Measurements from ENCODE around the gene AK5. TPM values are rescaled to one million over a fixed set of nuclear protein-coding genes. Genes with fewer than 3 reads are reported as not detected.

Gene AK5
- total and polyA plus RNA-seq, 2 of the 13 experiments (the other 11 are each of a cell fraction or from before 2014, with no cell fraction given): not detected

DNA sequence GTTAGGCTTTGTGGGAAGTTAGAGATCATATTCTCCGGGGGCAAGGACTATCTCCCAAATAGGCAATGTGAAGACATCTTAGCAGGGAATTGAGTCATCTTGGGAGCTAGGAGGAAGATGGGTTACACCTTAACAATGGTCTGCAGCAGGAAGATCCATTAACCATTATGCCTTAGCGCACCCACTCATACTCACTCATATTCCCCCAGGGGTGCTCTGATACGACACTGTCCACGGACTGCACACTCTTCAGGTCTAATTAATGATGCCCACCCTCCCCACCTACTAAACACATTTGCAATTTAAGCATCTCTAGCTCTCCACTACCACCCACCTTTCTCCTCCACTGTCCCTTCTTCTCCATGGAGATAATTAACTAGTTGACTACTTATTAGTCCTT, 857 bp upstream of the AK5 start:
- in situ Hi-C loops (cut with HindIII; ENCODE audit: extremely low pct_ligation_motif_present, low pct_unique_long_range_greater_than_20kb) (no loop called here), intact Hi-C loops (cut with micrococcal nuclease; ENCODE audit: unreplicated experiment) (no loop called here)
- H3K4me2 ChIP-seq (ENCODE audit: low read depth, low read length): no peak overlapping the region
- H2AFZ ChIP-seq (ENCODE audit: low read length): no peak overlapping the region
- no peak for ATAC-seq
- POLR2A ChIA-PET: no interaction called here
- no peak overlapping the region for H3K27ac ChIP-seq (ENCODE audit: extremely low read length, insufficient read depth, low read length)
- H3K9ac ChIP-seq (ENCODE audit: insufficient read depth, low read depth, low read length): no peak overlapping the region
- no peaks in the 10 kb centered on the region for H3K79me2 ChIP-seq (ENCODE audit: insufficient read depth, low read length)
- peaks cover 8% of the 10 kb centered on the region for H3K4me1 ChIP-seq (ENCODE audit: insufficient read depth, low read length)
- no peak for DNase-seq (ENCODE audit: low spot score)
- H3K27me3 ChIP-seq (ENCODE audit: control insufficient read depth in 1 of 2, insufficient read depth in 2 of 2, low read length in 2 of 2): peaks cover 7 to 50% of the 10 kb centered on the region in 2 experiments; a peak in 4 of 5 replicates
- no TSS peak for BruUV-seq (replicated peaks)
- H3K36me3 ChIP-seq (replicated peaks in 1 of 2; ENCODE audit: control insufficient read depth in 1 of 2, insufficient read depth in 2 of 2, low read length in 2 of 2): no peaks in the 10 kb centered on the region
- CTCF ChIA-PET (ENCODE audit: low intra/inter-chr PET ratio, low total read pairs): no interaction called here
- H4K20me1 ChIP-seq (ENCODE audit: insufficient read depth, low read length): no peaks in the 10 kb centered on the region
- WGBS (ENCODE audit: low lambda C conversion rate): 27% methylated on average over 4 of the region's 4 CpGs
- H3K9me3 ChIP-seq (ENCODE audit: low read length): no peaks in the 10 kb centered on the region
- no peak for FAIRE-seq
- no peak overlapping the region for H3K4me3 ChIP-seq (replicated peaks in 1 of 3; ENCODE audit: insufficient read depth in 1 of 3, low read depth in 2 of 3, low read length in 3 of 3)
- no peak for TF ChIP-seq WIZ (CRISPR knock-in tag; IDR thresholded peaks at IDR 0.05)
- TF ChIP-seq, protein P1, sequence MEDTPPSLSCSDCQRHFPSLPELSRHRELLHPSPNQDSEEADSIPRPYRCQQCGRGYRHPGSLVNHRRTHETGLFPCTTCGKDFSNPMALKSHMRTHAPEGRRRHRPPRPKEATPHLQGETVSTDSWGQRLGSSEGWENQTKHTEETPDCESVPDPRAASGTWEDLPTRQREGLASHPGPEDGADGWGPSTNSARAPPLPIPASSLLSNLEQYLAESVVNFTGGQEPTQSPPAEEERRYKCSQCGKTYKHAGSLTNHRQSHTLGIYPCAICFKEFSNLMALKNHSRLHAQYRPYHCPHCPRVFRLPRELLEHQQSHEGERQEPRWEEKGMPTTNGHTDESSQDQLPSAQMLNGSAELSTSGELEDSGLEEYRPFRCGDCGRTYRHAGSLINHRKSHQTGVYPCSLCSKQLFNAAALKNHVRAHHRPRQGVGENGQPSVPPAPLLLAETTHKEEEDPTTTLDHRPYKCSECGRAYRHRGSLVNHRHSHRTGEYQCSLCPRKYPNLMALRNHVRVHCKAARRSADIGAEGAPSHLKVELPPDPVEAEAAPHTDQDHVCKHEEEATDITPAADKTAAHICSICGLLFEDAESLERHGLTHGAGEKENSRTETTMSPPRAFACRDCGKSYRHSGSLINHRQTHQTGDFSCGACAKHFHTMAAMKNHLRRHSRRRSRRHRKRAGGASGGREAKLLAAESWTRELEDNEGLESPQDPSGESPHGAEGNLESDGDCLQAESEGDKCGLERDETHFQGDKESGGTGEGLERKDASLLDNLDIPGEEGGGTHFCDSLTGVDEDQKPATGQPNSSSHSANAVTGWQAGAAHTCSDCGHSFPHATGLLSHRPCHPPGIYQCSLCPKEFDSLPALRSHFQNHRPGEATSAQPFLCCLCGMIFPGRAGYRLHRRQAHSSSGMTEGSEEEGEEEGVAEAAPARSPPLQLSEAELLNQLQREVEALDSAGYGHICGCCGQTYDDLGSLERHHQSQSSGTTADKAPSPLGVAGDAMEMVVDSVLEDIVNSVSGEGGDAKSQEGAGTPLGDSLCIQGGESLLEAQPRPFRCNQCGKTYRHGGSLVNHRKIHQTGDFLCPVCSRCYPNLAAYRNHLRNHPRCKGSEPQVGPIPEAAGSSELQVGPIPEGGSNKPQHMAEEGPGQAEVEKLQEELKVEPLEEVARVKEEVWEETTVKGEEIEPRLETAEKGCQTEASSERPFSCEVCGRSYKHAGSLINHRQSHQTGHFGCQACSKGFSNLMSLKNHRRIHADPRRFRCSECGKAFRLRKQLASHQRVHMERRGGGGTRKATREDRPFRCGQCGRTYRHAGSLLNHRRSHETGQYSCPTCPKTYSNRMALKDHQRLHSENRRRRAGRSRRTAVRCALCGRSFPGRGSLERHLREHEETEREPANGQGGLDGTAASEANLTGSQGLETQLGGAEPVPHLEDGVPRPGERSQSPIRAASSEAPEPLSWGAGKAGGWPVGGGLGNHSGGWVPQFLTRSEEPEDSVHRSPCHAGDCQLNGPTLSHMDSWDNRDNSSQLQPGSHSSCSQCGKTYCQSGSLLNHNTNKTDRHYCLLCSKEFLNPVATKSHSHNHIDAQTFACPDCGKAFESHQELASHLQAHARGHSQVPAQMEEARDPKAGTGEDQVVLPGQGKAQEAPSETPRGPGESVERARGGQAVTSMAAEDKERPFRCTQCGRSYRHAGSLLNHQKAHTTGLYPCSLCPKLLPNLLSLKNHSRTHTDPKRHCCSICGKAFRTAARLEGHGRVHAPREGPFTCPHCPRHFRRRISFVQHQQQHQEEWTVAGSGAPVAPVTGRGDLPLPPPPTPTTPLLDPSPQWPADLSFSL (CRISPR knock-in tag; IDR thresholded peaks at IDR 0.05): no peak
- TF ChIP-seq PAX8 (CRISPR knock-in tag; IDR thresholded peaks at IDR 0.05; ENCODE audit: borderline replicate concordance): no peak
- TF ChIP-seq SALL1 (CRISPR knock-in tag; IDR thresholded peaks at IDR 0.05): no peak
- no peak for TF ChIP-seq ZNF615 (CRISPR knock-in tag; IDR thresholded peaks at IDR 0.05; ENCODE audit: borderline replicate concordance)
- TF ChIP-seq ZSCAN30 (CRISPR knock-in tag; IDR thresholded peaks at IDR 0.05): no peak
- TF ChIP-seq GABPA (IDR thresholded peaks at IDR 0.05; ENCODE audit: low read depth, low read length): no peak
- TF ChIP-seq GABPA (CRISPR knock-in tag; IDR thresholded peaks at IDR 0.05; ENCODE audit: low read depth): no peak
- no peak for TF ChIP-seq KMT2A (CRISPR knock-in tag; IDR thresholded peaks at IDR 0.05)
- no peak for TF ChIP-seq DMAP1 (CRISPR knock-in tag; IDR thresholded peaks at IDR 0.05)
- TF ChIP-seq, protein P2, sequence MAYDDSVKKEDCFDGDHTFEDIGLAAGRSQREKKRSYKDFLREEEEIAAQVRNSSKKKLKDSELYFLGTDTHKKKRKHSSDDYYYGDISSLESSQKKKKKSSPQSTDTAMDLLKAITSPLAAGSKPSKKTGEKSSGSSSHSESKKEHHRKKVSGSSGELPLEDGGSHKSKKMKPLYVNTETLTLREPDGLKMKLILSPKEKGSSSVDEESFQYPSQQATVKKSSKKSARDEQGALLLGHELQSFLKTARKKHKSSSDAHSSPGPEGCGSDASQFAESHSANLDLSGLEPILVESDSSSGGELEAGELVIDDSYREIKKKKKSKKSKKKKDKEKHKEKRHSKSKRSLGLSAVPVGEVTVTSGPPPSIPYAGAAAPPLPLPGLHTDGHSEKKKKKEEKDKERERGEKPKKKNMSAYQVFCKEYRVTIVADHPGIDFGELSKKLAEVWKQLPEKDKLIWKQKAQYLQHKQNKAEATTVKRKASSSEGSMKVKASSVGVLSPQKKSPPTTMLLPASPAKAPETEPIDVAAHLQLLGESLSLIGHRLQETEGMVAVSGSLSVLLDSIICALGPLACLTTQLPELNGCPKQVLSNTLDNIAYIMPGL (CRISPR knock-in tag; IDR thresholded peaks at IDR 0.05; ENCODE audit: borderline replicate concordance in 1 of 2, low read depth in 1 of 2): no peak
- no peak for TF ChIP-seq GATAD1 (CRISPR knock-in tag; IDR thresholded peaks at IDR 0.05)
- TF ChIP-seq SIX1 (CRISPR knock-in tag; IDR thresholded peaks at IDR 0.05; ENCODE audit: borderline replicate concordance): no peak
- no peak for TF ChIP-seq ZNF367 (CRISPR knock-in tag; IDR thresholded peaks at IDR 0.05; ENCODE audit: borderline replicate concordance)
- TF ChIP-seq DNMT3B (CRISPR knock-in tag; conservative IDR thresholded peaks at IDR 0.05): no peak
